MM.1S (cell line): ENCODE data around the gene DNAH8.

ENCODE experiments used
- CTCF ChIP-seq: fragments of 300-600 bp; sonication (generic); IDR thresholded peaks from 2 replicates; pipeline ENCODE4 v1.5.1; 2016; ENCODE audit warnings: antibody characterized with exemption, low read length, mixed read lengths
- EZH2phosphoT487 ChIP-seq: fragments of 300-600 bp; sonication (generic); IDR thresholded peaks from 2 replicates; pipeline ENCODE4 v1.6.1; 2018; ENCODE audit warnings: antibody characterized with exemption, low read length

GRCh38 chr6:38762848-38763247 is 47.7 kb downstream of the DNAH8 start:
- TF ChIP-seq CTCF: no peak
- no peak for TF ChIP-seq EZH2phosphoT487
